ENCODE data around the gene ATP2C2.

The ATP2C2 gene

GRCh38 chr16:84478172-84478947, 110.0 kb downstream of the ATP2C2 start:
- DNase-seq, result no peak

- DNase-seq, result no peak
Observed at GRCh38 chr16:84479716-84480450, 111.5 kb downstream of the ATP2C2 start.

GRCh38 chr16:84481051-84481735, 112.9 kb downstream of the ATP2C2 start:
- DNase-seq, result no peak

- no peak for DNase-seq
Observed at GRCh38 chr16:84482001-84482891, 113.9 kb downstream of the ATP2C2 start.

- DNase-seq, result no peak
Observed at GRCh38 chr16:84482951-84483881, 114.9 kb downstream of the ATP2C2 start.

- no peak for DNase-seq
Observed at GRCh38 chr16:84483882-84484565, 115.7 kb downstream of the ATP2C2 start.

GRCh38 chr16:84484579-84485254, 116.4 kb downstream of the ATP2C2 start:
- DNase-seq, result peak; percentile 31

GRCh38 chr16:84485255-84486010, 117.1 kb downstream of the ATP2C2 start:
- no peak for DNase-seq

- DNase-seq, result no peak
Observed at GRCh38 chr16:84486126-84486525, 117.8 kb downstream of the ATP2C2 start.

GRCh38 chr16:84486551-84487235, 118.4 kb downstream of the ATP2C2 start:
- DNase-seq, result no peak

GRCh38 chr16:84487358-84487757, 119.0 kb downstream of the ATP2C2 start:
- DNase-seq, result no peak

- no peak for DNase-seq
Observed at GRCh38 chr16:84489131-84489530, 120.8 kb downstream of the ATP2C2 start.

GRCh38 chr16:84495506-84495905, 127.2 kb downstream of the ATP2C2 start:
- DNase-seq, result no peak

- no peak for DNase-seq
Observed at GRCh38 chr16:84496991-84497390, 128.7 kb downstream of the ATP2C2 start.

- no peak for DNase-seq
Observed at GRCh38 chr16:84497418-84498222, 129.3 kb downstream of the ATP2C2 start.

- DNase-seq, result no peak
Observed at GRCh38 chr16:84498223-84498610, 129.9 kb downstream of the ATP2C2 start.

- no peak for DNase-seq
Observed at GRCh38 chr16:84498859-84499620, 130.7 kb downstream of the ATP2C2 start.

All from NCI-H1092 (cell line).